HCEC 1CT (cell line): ENCODE results near the gene PSTPIP2.
"Not testable (repeated sequence)": the region's sequence is repeated elsewhere in the genome, so short reads cannot be mapped to it uniquely, and the experiment has no call there.

Experiments used
- DNase-seq: peaks from one replicate; pipeline ENCODE4 v3.0.0-alpha.2; 2017

Gene PSTPIP2, protein sequence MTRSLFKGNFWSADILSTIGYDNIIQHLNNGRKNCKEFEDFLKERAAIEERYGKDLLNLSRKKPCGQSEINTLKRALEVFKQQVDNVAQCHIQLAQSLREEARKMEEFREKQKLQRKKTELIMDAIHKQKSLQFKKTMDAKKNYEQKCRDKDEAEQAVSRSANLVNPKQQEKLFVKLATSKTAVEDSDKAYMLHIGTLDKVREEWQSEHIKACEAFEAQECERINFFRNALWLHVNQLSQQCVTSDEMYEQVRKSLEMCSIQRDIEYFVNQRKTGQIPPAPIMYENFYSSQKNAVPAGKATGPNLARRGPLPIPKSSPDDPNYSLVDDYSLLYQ

GRCh38 chr18:46071653-46072375 is at the start of gene PSTPIP2:
PSTPIP2 (minus strand) TSS chr18:46072260; CDS start chr18:46072188, 72 bp downstream.
- DNase-seq = peak; percentile 60

DNA sequence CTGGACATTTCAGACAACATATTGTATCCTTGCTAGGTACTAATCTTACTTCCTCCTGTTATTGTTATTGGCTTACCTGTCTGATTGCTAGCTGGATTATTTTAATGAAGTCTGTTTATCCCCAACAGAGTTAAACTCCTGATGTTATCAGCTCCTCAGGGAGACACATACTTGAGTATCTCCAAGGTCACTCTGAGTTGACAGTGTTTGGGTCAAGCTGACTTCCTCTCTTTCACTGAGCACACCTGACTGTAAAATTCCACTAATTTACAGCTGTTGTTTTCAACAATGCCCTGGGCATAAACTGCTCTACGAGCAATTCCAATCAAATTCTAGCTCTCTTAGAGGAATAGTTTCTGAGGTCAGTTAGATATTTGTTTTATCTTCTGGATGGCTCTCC is 41.7 kb upstream of the PSTPIP2 start:
- no peak for DNase-seq

- no peak for DNase-seq
These were observed 38.3 kb upstream of the PSTPIP2 start for GRCh38 chr18:46110406-46110805.

- no peak for DNase-seq
These were observed 37.3 kb upstream of the PSTPIP2 start for GRCh38 chr18:46109386-46109785.

DNA sequence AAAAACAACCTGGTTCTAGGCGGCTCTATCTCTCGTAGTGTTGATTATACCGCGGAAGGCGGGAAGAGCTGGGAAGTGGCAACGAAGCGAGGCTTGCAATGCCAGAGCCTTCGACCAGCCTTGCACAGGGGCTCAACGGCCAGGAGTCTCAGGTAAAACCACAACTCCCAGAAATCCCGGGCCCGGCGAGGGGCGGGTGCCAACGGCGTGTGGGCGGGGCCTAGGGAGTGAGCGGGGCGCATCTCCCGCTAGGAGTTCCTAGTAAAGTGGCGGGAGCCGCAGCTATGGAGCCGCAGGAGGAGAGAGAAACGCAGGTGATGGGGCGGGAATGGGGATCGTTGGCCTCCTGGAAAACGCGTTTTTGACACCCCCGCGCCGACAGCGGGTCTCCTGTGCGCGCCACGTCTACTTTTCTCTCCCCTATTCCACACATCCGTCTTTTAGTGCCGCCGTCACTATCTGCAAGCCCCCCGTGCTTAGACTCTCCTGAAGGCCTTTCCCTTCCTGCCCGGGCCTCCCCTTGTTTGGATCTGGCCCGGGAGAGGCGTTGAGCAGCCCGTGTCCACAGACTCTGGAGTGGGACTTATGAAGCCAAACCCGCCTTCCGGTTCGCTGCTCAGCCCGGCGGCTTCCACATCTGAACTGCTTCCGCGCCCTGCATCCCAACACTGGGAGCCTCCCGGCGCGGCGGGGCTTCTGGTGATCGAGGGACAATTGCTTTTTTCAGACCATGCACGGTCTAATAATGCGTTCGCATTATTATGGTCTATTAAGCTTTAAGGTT is 32.3 kb upstream of the PSTPIP2 start, which contains the start of gene HAUS1:
Gene HAUS1 (plus strand): TSS at position 258 of the 784 bp plus-strand sequence. CDS start 27 bp downstream, at position 285.
- peak; percentile 85 for DNase-seq

- DNase-seq = no peak
These were observed 27.4 kb upstream of the PSTPIP2 start for GRCh38 chr18:46099463-46099862.

DNA sequence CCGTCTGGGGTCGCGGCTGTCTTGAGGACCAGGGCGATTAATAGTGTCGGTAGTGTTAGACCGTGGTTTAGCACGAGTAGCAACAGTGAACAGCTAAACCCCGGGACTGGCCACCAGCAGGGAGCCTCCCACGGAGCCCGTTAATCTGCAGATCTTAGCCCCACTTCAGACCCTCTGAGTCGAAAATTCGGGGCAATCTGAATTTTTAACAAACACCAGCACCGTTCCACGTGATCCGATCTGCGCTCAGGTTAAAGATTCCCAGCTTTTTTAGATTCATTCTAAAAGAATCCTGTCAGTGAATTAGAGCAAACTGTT is 26.5 kb upstream of the PSTPIP2 start:
- no peak for DNase-seq

DNA sequence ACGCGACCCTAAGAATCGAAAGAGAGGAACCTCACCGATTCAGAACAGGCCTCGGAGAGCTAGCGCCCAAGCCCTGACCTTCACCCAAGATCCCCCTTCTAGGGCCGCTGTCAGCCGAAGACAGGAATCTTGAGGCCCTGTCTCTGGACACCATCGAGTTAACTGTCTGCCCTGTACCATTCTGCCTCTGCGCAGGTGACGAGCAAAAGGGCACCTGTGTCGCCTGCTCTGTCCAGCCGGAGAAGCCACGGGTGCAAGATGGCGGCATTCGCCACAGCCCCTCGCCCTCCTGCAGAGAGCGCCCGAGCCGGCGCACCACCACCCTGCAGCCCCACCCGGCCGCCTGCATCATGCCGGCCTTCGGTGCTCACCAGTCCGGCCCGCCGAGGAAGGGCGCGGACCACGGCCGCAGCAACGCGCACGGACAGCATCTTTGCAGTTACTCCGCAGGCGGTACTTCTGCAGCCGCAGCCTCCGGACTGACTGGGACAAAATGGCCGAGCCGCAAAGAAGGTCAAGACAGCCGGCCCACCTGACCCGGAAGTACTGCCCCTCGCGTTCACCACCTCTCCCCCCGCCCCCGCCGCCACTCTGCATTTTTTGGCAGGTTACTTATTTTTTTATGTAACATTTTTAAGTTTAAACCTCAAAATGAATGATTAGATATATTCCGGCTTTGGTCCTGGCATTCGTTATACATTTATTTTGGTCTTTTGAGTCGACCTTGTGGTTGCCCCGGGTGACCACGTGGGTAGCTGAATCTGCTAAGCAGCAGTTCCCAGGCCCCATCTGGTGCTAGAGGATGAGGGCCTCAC is 25.9 kb upstream of the PSTPIP2 start, which contains the start of gene ATP5F1A:
Gene ATP5F1A (minus strand): TSS at position 496 of the 815 bp plus-strand sequence. CDS start 65 bp downstream, at position 431.
- DNase-seq = peak; percentile 84

GRCh38 chr18:46097431-46097800 is 25.4 kb upstream of the PSTPIP2 start:
- no peak for DNase-seq

GRCh38 chr18:46096651-46097300 is 24.7 kb upstream of the PSTPIP2 start:
- DNase-seq = no peak

GRCh38 chr18:46095532-46095931 is 23.5 kb upstream of the PSTPIP2 start:
- DNase-seq = no peak

DNA sequence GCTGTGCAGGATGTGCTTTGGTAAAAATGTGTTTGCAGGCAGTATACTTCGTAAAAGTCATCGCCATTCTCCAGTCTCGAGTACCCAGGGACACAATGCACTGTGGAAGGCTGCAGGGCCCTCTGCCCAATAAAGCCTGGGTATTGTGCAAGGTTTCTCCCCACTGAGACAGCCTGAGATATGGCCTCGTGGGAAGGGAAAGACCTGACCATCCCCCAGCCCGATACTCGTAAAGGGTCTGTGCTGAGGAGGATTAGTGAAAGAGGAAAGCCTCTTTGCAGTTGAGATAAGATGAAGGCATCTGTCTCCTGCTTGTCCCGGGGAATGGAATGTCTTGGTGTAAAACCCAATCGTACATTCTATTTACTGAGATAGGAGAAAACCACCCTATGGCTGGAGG is 16.4 kb upstream of the PSTPIP2 start:
- DNase-seq = not testable (repeated sequence)

DNA sequence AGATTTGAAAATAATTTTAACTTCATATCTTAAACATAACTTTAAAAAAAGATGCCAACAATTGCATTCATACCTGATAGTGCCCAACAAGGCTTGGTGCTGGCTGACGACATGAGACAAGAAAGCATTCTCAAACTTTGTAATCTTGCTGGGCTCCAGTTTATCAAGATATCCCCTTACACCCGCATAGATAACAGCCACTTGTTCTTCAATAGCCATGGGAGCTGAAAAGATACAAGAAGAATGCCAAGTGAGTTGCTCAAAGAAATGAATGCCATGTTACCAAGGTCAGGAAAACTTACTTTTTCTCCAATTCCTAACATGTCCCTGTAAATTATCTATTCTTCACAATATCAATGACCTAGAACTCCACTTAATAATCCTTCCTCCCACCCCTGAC is 12.4 kb upstream of the PSTPIP2 start:
- no peak for DNase-seq

DNA sequence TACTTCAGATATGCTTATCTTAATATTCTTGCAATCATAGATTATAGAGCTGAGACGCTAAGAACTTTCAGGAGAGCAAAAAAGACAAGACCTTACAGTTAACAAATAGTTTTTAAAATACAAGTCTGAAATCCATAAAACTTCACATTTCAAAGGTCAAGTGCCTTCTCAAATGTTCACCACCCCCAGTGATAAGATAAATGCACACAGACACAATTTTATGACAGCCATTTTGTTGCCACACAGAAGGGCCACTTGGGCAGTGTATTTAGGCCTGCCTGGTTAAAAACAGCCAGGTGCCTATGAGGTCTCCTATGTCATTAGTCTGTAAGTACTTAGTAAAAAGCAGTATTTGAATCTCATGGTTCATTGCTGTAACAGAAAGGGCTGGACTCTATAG is 8.1 kb upstream of the PSTPIP2 start:
- no peak for DNase-seq

DNA sequence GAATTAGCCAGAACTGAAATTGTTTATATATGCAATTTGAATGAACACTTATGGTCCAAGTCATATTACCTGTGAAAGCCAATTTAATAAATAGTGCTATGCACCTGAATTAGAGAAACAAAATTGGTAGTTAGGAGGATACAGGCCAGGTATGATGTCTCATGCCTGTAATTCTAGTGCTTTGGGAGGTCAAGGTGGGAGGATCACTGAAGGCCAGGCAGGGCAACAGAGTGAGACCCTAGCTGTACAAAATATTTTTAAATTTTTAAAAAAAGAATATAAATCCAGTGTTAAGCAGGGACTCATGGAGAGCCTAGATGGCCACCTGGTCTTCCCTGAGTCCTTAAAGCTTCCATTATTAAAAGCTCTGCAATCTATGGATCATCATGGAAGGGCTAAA is 7.3 kb upstream of the PSTPIP2 start:
- no peak for DNase-seq

DNA sequence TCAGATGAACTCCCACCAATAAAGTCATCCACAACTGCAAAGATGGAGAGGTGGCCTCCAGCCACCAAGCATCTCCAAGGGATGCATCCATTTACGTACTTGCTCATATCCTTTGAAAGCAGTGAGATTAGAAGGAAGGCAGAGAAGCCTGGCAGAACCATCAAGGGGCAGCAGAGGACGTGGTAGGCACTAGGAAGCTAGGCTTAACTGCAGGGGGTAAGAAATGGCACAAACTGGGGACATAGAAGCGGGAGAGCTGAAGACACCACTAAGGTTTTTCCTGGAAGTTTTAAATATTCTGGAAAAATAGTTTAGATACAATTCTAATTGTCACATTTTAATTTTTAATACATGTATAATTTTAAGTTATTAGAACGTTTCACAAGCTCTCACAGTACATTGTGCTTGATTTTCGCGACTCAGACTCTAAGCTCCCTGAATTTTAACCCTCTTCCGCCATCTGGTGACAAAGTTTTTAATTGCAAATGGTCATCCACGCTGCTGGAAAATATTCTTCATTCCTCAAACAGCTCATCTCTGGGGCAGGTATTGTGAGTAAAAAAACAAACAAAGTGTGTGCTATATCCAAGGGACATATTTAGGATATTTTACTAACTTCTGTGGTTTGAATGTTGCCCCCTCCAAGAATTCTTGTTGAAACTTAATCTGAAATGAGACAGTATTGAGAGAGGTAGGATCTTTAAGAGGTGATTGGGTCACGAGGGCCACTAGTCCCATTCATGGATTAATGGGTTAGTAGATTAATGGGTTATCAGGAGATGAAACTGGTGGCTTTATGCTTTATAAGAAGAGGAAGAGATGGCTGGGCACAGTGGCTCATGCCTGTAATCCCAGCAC is 1.6 kb upstream of the PSTPIP2 start:
- peak; percentile 57 for DNase-seq

DNA sequence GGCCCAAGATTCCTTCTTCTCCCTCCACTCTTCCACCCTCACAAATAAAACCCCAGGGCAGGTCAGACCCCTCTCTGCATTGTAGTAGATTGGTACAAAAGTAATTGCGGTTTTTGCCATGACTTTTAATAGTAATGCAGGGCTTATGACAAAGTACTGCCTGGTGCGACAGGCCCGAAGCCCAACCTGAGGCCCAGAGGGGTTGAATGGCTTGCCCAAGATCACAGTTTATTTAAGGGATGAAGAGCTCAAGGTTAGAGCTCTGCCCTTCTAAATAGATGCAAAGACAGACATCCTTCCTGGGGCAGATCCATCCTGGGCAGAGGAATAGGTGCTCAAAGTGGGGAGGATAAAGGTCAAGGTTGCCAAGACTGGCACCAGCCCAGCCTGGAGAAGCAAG is 899 bp upstream of the PSTPIP2 start:
- no peak for DNase-seq

- no peak for DNase-seq
These were observed 362 bp upstream of the PSTPIP2 start for GRCh38 chr18:46072376-46072867.

GRCh38 chr18:46070815-46071652 is 1.0 kb downstream of the PSTPIP2 start:
- DNase-seq = no peak

DNA sequence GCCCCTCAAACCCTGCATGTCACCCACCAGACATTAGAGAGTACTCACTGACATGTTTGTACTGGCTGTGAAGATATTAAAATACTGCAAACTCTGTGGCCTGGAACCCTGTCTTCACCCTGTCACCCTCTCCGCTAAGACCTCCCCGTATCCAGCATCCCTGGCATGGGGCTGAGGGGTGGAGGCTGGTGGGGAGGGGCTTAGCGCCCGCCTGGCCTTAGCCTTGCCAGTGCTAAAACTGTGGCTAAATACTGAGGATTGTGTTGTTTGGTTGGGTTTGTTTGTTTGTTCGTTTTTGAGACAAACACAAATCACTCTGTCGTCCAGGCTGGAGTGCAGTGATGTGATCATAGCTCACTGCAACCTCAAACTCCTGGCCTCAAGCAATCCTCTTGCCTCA is 1.8 kb downstream of the PSTPIP2 start:
- no peak for DNase-seq
